H1 (cell line): Measurements from ENCODE around the gene MRRF. TPM values are rescaled to one million over a fixed set of nuclear protein-coding genes. Genes with fewer than 3 reads are reported as not detected.

ENCODE experiments used
- CEBPB ChIP-seq: IDR thresholded peaks from 2 replicates; pipeline ENCODE4 v1.6.1; 2012; ENCODE audit warnings: low read depth, low read length
- CHD2 ChIP-seq: IDR thresholded peaks from 2 replicates; pipeline ENCODE4 v1.6.1; 2012; ENCODE audit warnings: low read length, improper control_type of control experiment
- CHD7 ChIP-seq: fragments of 300-600 bp; sonication (generic); IDR thresholded peaks from 2 replicates; pipeline ENCODE4 v1.7.1; 2012; ENCODE audit warnings: low read length, moderate library complexity, mild to moderate bottlenecking, inconsistent platforms; ENCODE audit not compliant: insufficient replicate concordance
- EP300 ChIP-seq, 2 experiments: IDR thresholded peaks; 1 replicate in 1 of 2; 2 replicates in 1 of 2; pipeline ENCODE4 v1.6.1; 2011 to 2012; ENCODE audit warnings: low read depth in 2 of 2, low read length in 2 of 2, mild to moderate bottlenecking in 2 of 2, borderline replicate concordance in 1 of 2, inconsistent platforms in 1 of 2, moderate library complexity in 1 of 2
- MAFK ChIP-seq: IDR thresholded peaks from 2 replicates; pipeline ENCODE4 v1.6.1; 2012; ENCODE audit warnings: low read depth, mild to moderate bottlenecking, improper control_type of control experiment, low read length
- NRF1 ChIP-seq: IDR thresholded peaks from 2 replicates; pipeline ENCODE4 v1.6.1; 2011; ENCODE audit warnings: mild to moderate bottlenecking, low read depth, low read length, improper control_type of control experiment
- SAP30 ChIP-seq: fragments of 300-600 bp; sonication (generic); IDR thresholded peaks from 2 replicates; pipeline ENCODE4 v1.7.1; 2012; ENCODE audit warnings: low read length, moderate library complexity, mild to moderate bottlenecking, inconsistent platforms; ENCODE audit not compliant: insufficient read depth, insufficient replicate concordance
- SIN3A ChIP-seq, 2 experiments: IDR thresholded peaks in 1 of 2; conservative IDR thresholded peaks in 1 of 2; 2 replicates each; pipeline ENCODE4 v1.6.1; 2011 to 2012; ENCODE audit warnings: low read length in 2 of 2, improper control_type of control experiment in 1 of 2, low read depth in 1 of 2, mild to moderate bottlenecking in 1 of 2
- polyA plus RNA-seq, 7 experiments: library from polyadenylated mRNA; depleted of rRNA in 3 of 7; stranded (reverse) in 5 of 7; unstranded in 2 of 7; fragments of >200 nt in 5 of 7; fragments of 200-250 nt in 2 of 7; gene quantifications; 1 replicate in 5 of 7; 2 replicates in 1 of 7; 4 replicates in 1 of 7; pipeline versions ENCODE4 v1.2.1 to v1.2.3, GENCODE V29; 2011 to 2013; ENCODE audit warnings: missing spikeins in 2 of 7, mixed read lengths in 2 of 7
- total RNA-seq: library from RNA; stranded (reverse); fragmentation: NEBNext Ultra II Directional; extraction: Animal tissue kit (Norgen Biotek cat#: 25700); gene quantifications from 2 replicates; pipeline ENCODE4 v1.2.1, GENCODE V29; 2021
- TF ChIP-seq, protein P1 (sequence below): IDR thresholded peaks from 2 replicates; pipeline ENCODE4 v1.6.1; 2012; ENCODE audit warnings: inconsistent platforms

Gene MRRF
- total and polyA plus RNA-seq, 2 of the 8 experiments (the other 6 are each of a cell fraction or from before 2014, with no cell fraction given): 29.4 to 47.8 TPM

DNA sequence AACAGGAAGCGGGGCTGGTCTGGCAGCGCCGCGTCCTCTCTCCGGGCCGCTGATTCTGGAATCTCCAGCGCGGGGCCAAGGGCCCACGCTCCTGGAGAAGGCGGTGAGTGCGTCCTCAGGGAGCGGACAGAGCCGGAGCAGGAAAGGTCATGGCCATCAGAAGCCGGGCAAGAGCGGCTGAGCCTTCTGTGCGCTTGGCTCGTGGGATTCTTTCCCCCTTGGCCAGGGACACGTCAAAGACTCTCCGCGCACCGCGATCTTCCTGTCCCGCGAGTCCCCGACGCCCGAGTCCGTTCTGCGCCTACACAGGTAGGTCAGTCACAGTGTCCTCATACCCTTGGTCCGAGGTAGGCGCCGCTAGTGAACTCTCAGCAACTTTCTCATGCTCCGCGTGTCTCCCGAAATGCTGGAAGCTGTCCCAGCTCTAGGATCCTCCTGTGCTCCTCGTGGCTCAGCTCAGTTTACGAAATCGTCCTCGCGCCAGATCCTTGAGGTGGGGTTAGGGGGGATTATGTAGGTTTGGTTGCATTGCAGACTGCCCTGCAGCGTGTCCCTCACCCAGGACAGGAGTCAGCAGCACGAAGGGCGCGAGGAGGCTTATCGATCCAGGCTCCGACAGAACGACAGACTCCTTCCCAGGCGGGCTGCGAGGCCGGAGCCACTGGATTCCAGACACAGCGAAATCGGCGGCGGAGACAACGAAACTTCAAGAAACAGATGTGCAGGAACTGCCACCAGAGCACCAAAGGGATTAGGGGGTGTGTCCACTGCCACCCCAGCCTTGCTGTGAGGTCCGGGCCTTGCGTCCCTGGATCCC, 44.6 kb upstream of the MRRF start (continued):
- TF ChIP-seq CHD7 (no peak), EP300 (IDR thresholded peaks at IDR 0.05; ENCODE audit: borderline replicate concordance in 1 of 2, low read depth in 2 of 2, low read length in 2 of 2) (no peak), NRF1 (no peak), MAFK (no peak), CEBPB (no peak), SIN3A (conservative IDR thresholded peaks at IDR 0.05 in 1 of 2, IDR thresholded peaks at IDR 0.05 in 1 of 2; ENCODE audit: low read depth in 1 of 2, low read length in 2 of 2) (no peak), CHD2 (no peak), SAP30 (no peak)
- TF ChIP-seq, protein P1, sequence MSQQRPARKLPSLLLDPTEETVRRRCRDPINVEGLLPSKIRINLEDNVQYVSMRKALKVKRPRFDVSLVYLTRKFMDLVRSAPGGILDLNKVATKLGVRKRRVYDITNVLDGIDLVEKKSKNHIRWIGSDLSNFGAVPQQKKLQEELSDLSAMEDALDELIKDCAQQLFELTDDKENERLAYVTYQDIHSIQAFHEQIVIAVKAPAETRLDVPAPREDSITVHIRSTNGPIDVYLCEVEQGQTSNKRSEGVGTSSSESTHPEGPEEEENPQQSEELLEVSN: no peak; the same call in 1 of the 2 replicates
